SKM-1 treated with dmso at 0.1 percent for 144 hours (cell line): ENCODE measurements around the gene DNAJC24.
A peak's percentile ranks its signal among the peaks of the same experiment; 100 is the strongest.
"Not testable (repeated sequence)": the region's sequence is repeated elsewhere in the genome, so short reads cannot be mapped to it uniquely, and the experiment has no call there.

Experiments
- DNase-seq: peaks from one replicate; lab custom pipeline; 2025; ENCODE audit not compliant: unreplicated experiment; lab: John Stamatoyannopoulos, UW

The DNAJC24 gene

DNA sequence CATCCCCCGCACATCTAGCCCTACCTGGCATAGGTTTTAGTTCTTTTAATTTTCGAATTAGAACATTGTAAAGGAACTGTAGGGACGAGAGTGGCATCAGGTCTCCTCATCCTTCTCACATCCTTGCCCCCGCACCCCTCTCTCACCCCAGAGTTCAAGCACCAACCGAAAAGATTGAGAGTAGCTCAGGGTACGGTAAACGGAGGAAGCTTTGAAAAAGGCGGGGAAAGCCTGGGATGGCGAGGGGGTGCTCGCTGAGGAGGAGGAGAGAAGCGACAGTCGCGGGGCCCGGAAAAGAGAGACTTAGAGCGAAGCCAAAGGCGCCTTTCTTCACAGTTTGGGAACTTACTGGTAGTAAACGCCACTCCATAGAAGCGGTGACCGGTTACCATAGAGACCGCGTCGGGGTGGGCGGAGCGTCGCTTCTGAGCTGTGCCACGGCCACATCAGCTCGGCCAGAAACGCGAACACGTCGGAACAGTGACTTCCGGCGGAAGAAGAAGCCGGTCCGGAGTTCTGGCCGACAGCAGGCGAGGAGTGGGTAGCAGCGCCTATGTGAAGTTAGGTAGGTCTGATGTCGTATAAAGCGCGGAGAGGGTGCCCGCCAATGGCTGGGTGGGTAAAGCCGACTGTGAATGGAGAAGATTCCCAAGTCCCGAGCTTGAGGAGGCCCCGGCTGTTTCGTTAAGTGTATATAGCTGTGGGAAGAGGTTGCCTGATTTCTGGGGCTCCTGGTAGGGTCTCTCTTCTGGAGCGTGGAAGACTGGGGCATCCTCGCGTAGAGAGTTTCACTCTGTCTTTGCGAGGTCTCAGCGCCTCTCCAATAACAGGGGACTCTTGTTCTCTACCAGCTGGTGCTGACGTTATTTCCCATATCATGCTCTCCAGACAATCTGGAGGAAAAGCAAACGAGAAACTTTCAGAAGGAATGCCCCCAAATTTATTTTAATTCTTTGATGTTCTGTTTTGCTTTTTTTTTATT lies at the start of gene DNAJC24, which contains the start of gene DCDC1:
Gene DNAJC24, plus strand, starts transcription at position 513 of the 982 bp plus-strand sequence. CDS start 889 bp downstream, outside the sequence.
Gene DCDC1, minus strand, starts transcription at position 392 of the 982 bp plus-strand sequence. CDS start 41,459 bp downstream, outside the sequence.
- peak; percentile 87 for DNase-seq

GRCh38 chr11:31321494-31321893 lies 48.2 kb upstream of the DNAJC24 start:
- not testable (repeated sequence) for DNase-seq

GRCh38 chr11:31323145-31323544 lies 46.5 kb upstream of the DNAJC24 start:
- DNase-seq = no peak

GRCh38 chr11:31325160-31325559 lies 44.5 kb upstream of the DNAJC24 start:
- DNase-seq = no peak

DNA sequence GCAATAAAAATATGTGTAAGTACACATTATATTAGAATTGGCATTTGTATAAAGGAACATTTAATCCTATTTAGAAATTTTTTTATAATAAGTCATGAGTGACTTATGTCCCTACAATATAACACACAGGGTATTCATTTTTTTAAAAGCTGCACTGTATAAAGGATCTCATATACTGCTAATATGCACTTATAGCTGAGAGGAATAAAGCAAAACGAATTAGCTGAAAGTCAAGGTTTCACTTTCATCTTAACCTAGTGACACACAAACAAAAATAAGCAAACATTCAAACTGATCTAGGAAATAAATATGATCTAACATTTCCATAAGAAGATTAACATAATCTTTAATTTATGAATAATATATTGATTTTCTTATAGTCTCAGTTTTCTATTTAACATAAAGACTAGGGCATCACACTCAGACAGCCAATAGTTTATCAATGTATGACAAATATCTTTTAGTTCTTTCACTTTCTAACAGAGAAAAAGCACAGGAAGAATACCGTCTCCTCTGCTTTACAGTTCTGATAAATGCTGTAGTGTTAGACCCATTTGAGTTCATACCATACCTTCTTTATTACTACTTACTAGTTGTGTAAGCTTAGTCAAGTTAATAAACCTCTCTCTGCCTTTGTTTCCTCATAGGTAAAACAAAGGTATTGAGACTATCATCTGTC lies 43.1 kb upstream of the DNAJC24 start:
- no peak for DNase-seq

GRCh38 chr11:31327417-31327816 lies 42.2 kb upstream of the DNAJC24 start:
- DNase-seq = no peak

DNA sequence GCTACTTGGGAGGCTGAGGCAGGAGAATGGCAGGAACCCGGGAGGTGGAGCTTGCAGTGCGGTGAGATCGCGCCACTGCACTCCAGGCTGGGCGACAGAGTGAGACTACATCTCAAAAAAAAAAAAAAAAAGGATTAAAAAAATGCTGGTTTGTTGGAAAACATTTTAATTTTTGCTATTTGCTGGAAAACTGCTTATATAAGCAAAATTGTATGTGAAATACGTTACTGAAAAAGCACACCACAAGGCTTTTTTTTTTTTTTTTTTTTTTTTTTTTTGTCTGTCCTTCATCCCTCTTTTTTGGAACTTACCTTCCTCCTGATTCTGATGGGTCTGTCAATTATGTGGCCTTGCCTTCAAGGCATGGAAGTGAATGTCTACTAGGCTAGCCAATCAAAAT lies 41.0 kb upstream of the DNAJC24 start:
- DNase-seq = no peak

DNA sequence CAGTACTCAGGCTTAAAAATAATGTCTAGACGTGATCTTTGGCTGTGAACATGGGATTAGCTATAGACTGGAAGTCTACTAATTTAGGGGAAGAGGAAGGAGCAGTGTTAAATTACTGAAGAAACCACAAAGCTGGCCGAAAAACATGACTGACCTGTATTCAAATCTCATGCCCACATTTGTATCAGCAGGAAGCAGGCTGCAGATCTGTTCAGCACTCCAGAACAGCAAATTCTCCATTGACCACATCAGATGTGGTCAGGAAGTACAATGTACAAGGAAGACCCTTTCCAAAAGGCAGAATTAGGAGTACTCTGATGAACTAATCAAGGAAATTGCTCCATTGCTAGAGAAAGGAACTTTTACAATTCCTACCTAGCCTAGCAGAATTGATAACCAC lies 31.9 kb upstream of the DNAJC24 start:
- DNase-seq = peak; percentile 25

- DNase-seq = peak; percentile 39
Observed at GRCh38 chr11:31340903-31341572, 28.6 kb upstream of the DNAJC24 start.

- no peak for DNase-seq
Observed at GRCh38 chr11:31351168-31351567, 18.5 kb upstream of the DNAJC24 start.

DNA sequence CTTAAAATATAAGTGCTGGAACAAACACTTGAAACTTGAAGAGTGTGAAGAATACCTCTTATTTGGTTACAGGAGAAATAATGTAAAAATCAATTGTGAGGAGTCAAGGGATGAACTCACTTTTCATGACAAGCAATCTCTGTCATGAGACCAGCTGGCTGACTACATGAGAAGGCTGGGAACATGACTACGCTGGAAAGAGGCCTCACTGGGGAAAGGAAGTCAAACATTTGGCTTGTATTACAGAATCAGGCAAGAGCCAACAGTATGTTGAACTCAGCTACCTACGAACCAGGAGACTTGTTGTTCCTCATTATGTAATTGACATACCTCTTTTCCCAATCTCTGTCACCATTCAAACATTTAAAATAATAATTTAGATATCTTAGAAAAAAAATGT lies 14.5 kb upstream of the DNAJC24 start:
- no peak for DNase-seq

- DNase-seq = no peak
Observed at GRCh38 chr11:31355817-31356216, 13.8 kb upstream of the DNAJC24 start.

GRCh38 chr11:31361743-31362142 lies 7.9 kb upstream of the DNAJC24 start:
- DNase-seq = no peak

- DNase-seq = no peak
Observed at GRCh38 chr11:31366795-31367194, 2.9 kb upstream of the DNAJC24 start.

DNA sequence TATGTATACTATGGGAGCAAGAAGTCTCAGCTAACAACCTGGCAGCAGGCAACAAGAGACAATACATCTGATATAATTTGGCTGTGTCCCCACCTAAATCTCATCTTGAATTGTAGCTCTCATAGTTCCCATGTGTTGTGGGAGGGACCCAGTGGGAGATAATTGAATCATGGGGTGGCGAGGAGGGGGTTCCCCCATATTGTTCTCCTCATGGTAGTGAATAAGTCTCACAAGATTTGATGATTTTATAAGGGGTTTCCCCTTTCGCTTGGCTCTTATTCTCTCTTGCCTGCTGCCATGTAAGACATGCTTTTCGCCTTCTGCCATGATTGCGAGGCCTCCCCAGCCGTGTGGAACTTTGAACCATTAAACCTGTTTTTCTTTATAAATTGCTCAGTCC lies 6.2 kb downstream of the DNAJC24 start:
- no peak for DNase-seq

DNA sequence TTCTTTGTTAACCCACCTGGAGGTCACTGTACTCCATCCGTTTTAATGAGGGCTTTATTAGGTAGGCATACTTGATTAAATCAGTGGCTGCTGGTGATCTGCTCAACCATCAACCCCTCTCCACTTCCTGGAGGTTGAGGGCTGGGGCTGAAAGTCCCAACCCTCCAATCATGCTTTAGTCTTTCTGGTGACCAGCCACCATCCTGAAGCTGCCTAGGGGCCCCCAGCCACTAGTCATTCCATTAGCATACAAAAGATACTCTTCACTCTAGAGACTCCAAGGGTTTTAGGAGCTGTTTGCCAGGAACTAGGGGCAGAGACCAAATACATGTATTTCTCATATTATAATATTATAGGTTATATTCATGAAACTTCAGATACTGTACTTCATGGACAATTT lies 13.5 kb downstream of the DNAJC24 start:
- no peak for DNase-seq

DNA sequence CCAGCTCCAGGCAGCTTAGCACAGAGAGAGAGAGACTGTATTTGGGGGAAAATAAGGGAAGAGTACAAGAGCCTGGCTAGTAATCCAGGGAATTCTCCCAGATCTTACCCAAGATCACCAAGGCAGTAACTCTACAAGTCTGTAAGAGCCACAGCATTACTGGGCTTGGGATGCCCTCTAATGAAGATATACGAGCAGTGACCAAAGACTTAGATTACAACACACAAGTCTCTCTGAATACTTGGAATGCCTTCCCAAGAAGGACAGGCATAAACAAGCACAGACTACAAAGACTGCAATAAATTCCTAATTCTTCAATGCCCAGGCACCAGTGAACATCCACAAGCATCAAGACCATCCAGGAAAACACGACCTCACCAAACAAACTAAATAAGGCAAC lies 17.7 kb downstream of the DNAJC24 start:
- no peak for DNase-seq

DNA sequence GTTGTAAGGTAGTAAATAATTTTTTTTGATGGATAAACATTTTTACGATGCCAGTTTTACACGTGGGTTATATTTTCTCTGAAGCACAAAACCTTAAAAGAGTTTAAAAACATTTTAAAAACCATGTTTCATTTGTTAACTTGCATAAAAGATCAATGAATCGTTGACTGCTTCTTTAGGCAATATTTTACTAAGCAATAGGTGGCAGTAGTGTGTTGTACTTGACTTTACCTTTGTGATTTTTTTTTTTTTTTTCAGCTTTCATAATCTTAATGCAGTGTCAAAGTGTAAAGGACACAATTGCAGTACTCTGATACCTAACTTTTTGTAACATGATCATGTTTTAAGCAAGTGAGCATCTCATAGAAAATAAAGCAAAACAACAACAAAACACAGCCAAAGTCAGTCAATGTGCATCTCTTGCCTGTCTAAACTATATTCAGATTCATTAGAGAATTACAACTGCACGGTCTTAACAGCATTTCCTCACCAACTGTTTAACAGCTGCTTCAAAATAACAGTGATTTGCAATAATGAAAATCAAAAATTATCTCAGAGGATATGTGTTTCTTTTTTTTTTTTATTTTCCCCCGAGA lies 27.7 kb downstream of the DNAJC24 start:
- peak; percentile 16 for DNase-seq

DNA sequence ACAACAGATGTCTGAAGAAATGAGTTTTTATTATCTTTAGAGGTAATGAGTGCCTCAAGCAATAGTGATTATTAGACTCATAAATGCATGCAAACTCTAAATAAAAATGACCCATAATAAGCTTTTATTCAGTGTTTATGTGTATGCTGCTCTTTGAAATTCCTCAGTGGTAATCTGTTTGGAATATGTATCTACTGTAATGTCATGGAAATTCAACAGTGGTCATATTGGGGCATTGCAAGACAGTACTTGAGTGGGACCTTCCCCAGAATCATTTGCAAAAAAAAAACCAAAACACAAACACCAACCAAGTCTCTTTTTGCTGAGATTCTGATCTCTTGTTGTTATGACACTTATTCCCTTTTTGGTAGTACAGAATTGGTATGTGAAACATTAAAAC lies 35.0 kb downstream of the DNAJC24 start:
- DNase-seq = no peak

- no peak for DNase-seq
Observed at GRCh38 chr11:31408201-31408600, 38.5 kb downstream of the DNAJC24 start.

DNA sequence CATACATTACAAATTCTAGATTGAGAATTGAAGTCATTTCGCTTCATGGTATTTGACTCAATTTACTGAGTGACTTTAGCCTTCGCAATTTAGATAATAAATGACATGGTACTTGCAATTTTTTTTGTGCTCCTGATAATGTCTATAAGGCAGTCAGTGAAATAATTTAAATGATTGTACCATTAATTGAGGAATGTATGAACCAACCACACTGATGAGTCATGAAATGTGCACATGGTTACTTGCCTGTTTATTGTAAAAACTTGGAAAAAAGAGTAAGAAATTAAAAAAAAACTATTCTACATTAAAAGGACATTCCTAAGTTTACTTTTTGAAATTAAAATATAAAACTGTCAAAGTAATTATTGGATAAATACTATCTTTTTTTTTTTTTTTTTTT lies 43.3 kb downstream of the DNAJC24 start:
- DNase-seq = no peak
